ENCODE results near the gene GPHN.

Gene GPHN

DNA sequence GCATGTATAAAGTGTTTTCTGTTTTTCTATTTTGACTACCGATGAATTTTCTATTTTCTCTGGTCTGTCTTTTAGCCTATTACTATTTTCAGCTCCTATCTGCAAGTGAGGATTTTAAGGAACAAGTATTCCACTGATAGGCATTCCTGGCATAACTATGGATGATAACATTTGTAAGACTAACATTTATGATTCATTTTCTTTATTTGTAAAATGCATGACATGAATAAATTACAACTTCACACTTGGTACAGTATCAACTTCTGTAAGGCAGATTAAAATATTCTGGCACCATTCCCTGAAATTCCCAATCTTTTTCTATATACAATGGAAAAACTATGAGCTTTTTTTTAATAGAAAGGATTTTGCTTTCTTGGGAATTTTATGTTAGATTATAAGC is 560.3 kb downstream of the GPHN start:
- no peak for TF ChIP-seq CTCF (IDR thresholded peaks at IDR 0.05; ENCODE audit: insufficient read depth, low read depth, low read length, missing control alignments)
- H3K4me3 ChIP-seq (ENCODE audit: low read length) = no peak overlapping the region
- no peak for DNase-seq (ENCODE audit: low read depth)

GRCh38 chr14:67071506-67071905 is 563.6 kb downstream of the GPHN start:
- TF ChIP-seq CTCF (IDR thresholded peaks at IDR 0.05; ENCODE audit: insufficient read depth, low read depth, low read length, missing control alignments) = no peak
- DNase-seq (ENCODE audit: low read depth) = no peak
- H3K4me3 ChIP-seq (ENCODE audit: low read length) = no peak overlapping the region

DNA sequence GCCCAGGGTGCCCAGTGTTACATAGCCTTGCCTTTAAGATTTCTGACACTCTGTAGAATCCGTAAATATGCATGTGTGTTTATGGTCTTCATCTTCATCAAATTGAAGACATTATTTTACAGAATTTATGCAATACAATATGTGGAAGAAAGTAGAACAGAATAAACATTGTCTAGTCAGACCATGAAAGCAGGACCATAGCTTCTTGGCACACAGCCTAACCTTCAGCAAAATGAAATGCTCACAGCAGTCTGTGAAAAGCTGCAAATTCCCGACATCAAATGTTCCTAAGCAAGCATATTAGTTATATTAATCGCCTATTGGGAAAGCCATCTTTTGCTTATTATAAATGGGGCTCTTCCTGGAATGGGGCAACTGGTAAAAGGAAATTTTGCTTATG is 570.0 kb downstream of the GPHN start:
- DNase-seq (ENCODE audit: low read depth) = no peak
- no peak overlapping the region for H3K4me3 ChIP-seq (ENCODE audit: low read length)
- no peak for TF ChIP-seq CTCF (IDR thresholded peaks at IDR 0.05; ENCODE audit: insufficient read depth, low read depth, low read length, missing control alignments)

GRCh38 chr14:67079846-67080245 is 571.9 kb downstream of the GPHN start:
- no peak for DNase-seq (ENCODE audit: low read depth)
- TF ChIP-seq CTCF (IDR thresholded peaks at IDR 0.05; ENCODE audit: insufficient read depth, low read depth, low read length, missing control alignments) = no peak
- H3K4me3 ChIP-seq (ENCODE audit: low read length) = no peak overlapping the region

- TF ChIP-seq CTCF (IDR thresholded peaks at IDR 0.05; ENCODE audit: insufficient read depth, low read depth, low read length, missing control alignments) = no peak
- DNase-seq (ENCODE audit: low read depth) = no peak
- no peak overlapping the region for H3K4me3 ChIP-seq (ENCODE audit: low read length)
Observed at GRCh38 chr14:67108230-67108629, 600.3 kb downstream of the GPHN start.

- TF ChIP-seq CTCF (IDR thresholded peaks at IDR 0.05; ENCODE audit: insufficient read depth, low read depth, low read length, missing control alignments) = no peak
- no peak overlapping the region for H3K4me3 ChIP-seq (ENCODE audit: low read length)
- DNase-seq (ENCODE audit: low read depth) = no peak
Observed at GRCh38 chr14:67111022-67111421, 603.1 kb downstream of the GPHN start.

- no peak for DNase-seq (ENCODE audit: low read depth)
- TF ChIP-seq CTCF (IDR thresholded peaks at IDR 0.05; ENCODE audit: insufficient read depth, low read depth, low read length, missing control alignments) = no peak
- no peak overlapping the region for H3K4me3 ChIP-seq (ENCODE audit: low read length)
Observed at GRCh38 chr14:67112344-67112743, 604.4 kb downstream of the GPHN start.

Data from epithelial cell of esophagus (primary cell).